Astrocyte of the spinal cord (primary cell): ENCODE measurements around the gene MALT1.

Experiments used
- DNase-seq: peaks from one replicate; pipeline ENCODE4 v3.0.0; 2011; ENCODE audit warnings: low read depth, low spot score
- H3K4me3 ChIP-seq: 2 replicates; pipeline ENCODE4 v1.5.1; 2011; ENCODE audit warnings: low read depth, mild to moderate bottlenecking, low read length, moderate library complexity
- in situ Hi-C: cut with HindIII; loops from 2 replicates; pipeline ENCODE4 v1.10.0; 2017; ENCODE audit warnings: low sequenced_read_pairs
- TF ChIP-seq, protein P1 (sequence below): IDR thresholded peaks from 2 replicates; pipeline ENCODE4 v1.5.1; 2012; ENCODE audit warnings: low read depth, mild to moderate bottlenecking, low read length, inconsistent platforms

The MALT1 gene

DNA sequence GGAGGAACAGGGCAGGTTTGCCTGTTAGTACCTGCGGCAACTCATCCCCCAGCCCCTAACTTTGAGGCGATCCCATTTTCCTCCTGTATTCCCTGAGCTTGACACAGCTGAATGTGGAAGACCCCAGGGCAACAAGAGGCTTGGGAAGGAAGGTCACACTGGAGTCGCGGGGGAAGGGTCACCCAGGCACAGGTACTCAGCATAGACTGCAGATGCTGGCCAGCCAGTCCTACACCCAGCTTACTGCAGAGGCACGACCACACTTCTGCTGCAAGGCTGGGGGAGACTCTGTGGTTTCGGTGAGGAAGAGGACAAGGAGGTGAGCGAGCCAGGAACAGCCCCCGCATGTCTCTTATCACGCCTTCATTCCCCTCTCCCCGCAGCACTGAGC, 91.5 kb downstream of the MALT1 start:
- in situ Hi-C loops, result loop anchor here (25.0 kb wide), 1 partner anchor 225 kb away; no protein-coding TSS in a partner anchor
- DNase-seq, result no peak
- TF ChIP-seq, protein P1, sequence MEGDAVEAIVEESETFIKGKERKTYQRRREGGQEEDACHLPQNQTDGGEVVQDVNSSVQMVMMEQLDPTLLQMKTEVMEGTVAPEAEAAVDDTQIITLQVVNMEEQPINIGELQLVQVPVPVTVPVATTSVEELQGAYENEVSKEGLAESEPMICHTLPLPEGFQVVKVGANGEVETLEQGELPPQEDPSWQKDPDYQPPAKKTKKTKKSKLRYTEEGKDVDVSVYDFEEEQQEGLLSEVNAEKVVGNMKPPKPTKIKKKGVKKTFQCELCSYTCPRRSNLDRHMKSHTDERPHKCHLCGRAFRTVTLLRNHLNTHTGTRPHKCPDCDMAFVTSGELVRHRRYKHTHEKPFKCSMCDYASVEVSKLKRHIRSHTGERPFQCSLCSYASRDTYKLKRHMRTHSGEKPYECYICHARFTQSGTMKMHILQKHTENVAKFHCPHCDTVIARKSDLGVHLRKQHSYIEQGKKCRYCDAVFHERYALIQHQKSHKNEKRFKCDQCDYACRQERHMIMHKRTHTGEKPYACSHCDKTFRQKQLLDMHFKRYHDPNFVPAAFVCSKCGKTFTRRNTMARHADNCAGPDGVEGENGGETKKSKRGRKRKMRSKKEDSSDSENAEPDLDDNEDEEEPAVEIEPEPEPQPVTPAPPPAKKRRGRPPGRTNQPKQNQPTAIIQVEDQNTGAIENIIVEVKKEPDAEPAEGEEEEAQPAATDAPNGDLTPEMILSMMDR, result no peak
- no peak overlapping the region for H3K4me3 ChIP-seq

DNA sequence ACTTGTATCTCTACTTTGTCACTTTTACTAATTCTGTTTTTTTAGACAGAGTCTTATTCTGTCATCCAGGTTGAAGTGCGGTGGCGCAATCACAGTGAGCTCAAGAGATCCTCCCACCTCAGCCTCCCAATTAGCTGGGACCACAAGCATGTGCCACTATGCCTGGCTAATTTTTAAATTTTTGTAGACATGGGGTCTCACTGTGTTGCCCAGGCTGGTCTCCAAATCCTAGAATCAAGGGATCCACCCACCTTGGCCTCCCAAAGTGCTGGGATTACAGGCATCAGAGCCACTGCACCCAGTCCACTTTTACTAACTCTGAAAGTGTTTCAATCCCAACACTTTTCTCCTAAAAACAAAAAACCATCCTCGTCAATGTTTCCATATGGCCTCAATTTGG, 94.9 kb downstream of the MALT1 start:
- in situ Hi-C loops, result loop anchor here (25.0 kb wide), 1 partner anchor 229 kb away; no protein-coding TSS in a partner anchor
- DNase-seq, result no peak
- TF ChIP-seq, protein P1, result no peak

DNA sequence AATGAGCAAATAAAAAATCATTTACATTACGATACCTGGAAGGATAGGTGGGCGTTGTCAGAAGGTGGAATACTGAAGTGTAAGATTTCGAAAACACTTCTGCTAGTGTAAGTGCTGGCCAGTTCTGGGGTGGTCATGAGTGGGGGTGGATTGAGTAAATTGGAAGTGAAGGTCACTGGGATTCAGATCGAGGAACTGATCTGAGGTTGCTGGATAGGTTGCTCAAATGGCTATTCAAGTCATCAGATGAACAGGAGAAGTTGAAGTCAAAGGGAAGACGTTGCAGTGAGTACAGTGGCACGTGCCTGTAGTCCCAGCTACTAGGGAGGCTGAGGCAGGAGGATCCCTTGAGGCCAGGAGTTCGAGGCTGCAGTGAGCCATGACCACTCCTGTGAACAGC, 95.7 kb downstream of the MALT1 start:
- no peak for DNase-seq
- TF ChIP-seq, protein P1, result no peak
- in situ Hi-C loops, result loop anchor here (25.0 kb wide), 1 partner anchor 230 kb away; no protein-coding TSS in a partner anchor
- H3K4me3 ChIP-seq, result no peak overlapping the region

More for the DNA sequence above, 94.9 kb downstream of the MALT1 start:
- no peak overlapping the region for H3K4me3 ChIP-seq

DNA sequence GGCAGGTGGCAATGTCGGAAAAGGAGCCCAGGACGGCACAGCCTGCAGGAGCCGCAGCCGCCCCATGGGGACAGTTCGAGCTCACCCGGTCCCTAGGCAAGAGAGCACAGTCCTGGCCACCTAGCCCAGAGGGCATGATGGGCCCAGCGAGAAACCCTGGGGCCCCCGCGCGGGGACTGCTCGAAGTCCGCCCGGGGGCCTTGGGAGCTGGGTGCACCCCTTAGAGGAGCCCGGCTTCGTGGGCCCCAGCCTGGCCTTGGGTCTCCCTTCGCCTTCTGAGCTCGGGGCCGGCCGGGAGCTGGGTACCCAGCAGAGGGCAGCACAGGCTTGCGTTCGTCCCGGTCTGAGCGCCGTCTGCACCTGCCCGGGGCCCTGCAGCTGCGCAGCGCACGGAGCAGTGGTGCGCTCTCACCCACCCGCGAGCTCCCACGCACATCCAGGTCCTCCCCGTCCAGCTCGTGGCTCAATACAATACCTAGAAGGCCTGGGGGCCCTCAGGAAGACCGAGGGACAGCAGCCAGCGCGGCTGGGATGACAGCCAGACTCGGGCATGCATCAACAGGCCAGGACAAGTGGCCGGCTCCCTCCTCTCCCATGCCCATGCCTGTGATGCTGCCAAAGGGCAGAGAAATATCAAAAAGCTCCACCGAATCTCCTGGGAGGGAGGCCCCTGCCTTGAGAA, 97.2 kb downstream of the MALT1 start:
- peak; percentile 48 for DNase-seq
- H3K4me3 ChIP-seq, result peak overlapping the region; percentile 25
- in situ Hi-C loops, result loop anchor here (25.0 kb wide), 1 partner anchor 231 kb away; no protein-coding TSS in a partner anchor
- TF ChIP-seq, protein P1, result peak; percentile 86

DNA sequence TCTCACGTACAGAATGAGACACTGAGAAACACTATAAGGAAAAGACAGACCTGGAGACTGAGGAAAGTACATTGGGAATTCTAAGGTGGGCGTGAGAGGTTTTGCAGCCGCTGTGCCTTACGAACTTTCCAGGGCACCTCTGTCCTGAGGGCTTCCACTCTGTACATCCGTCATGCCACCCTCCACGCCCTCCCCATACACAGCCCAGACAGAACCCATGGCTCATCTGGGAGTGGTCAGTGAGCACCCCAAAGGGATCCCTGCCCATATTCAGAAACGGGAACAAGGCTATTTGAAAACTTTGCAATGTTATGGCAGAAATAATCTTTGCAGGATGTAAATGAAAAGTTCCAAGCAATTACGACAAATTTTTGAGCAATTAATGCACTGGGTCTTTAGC, 98.1 kb downstream of the MALT1 start:
- TF ChIP-seq, protein P1, result no peak
- H3K4me3 ChIP-seq, result no peak overlapping the region
- DNase-seq, result no peak
- in situ Hi-C loops, result loop anchor here (25.0 kb wide), 1 partner anchor 232 kb away; no protein-coding TSS in a partner anchor

DNA sequence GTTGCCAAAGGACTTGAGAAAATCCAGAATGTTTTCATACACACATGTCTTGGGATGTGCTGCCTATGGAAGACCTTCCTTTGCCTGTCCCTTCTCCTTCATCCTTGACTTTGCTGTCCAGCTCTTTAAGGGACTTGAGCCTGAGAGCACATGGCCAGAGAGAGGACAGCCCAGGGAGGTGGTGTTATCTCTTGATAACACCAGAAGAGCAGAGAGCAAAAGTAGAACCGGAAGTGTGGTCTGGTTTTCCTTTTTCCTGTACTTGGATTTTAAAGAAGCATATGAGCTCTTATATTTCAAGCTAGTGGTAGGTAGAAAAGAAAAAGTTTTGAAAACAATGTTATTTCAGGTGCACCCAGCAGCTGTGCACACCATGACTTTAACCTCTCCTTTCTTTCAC, 99.3 kb downstream of the MALT1 start:
- in situ Hi-C loops, result loop anchor here (25.0 kb wide), 1 partner anchor 233 kb away; no protein-coding TSS in a partner anchor
- DNase-seq, result no peak
- TF ChIP-seq, protein P1, result no peak
- H3K4me3 ChIP-seq, result no peak overlapping the region
